Karpas-422 (cell line): Measurements from ENCODE around the gene EHD2. TPM values are rescaled to one million over a fixed set of nuclear protein-coding genes. Genes with fewer than 3 reads are reported as not detected.
"Not testable (repeated sequence)": the region's sequence is repeated elsewhere in the genome, so short reads cannot be mapped to it uniquely, and the experiment has no call there.

Experiments
- DNase-seq: peaks from one replicate; pipeline ENCODE4 v3.0.0-alpha.2; 2015
- H2AFZ ChIP-seq: fragments of 200-600 bp; sonication (generic); 2 replicates; pipeline ENCODE4 v1.6.1; 2014; ENCODE audit warnings: antibody characterized with exemption, low read length, mixed read lengths
- H3K27ac ChIP-seq: fragments of 200-600 bp; sonication (generic); 2 replicates; pipeline ENCODE4 v1.5.1; 2014; ENCODE audit warnings: mild to moderate bottlenecking, low read length, moderate library complexity
- H3K27me3 ChIP-seq: fragments of 200-600 bp; sonication (generic); 2 replicates; pipeline ENCODE4 v1.6.1; 2014; ENCODE audit warnings: low read length, mixed read lengths
- H3K36me3 ChIP-seq: fragments of 200-600 bp; sonication (generic); 2 replicates; pipeline ENCODE4 v1.6.1; 2014; ENCODE audit warnings: low read length, mixed read lengths; ENCODE audit not compliant: insufficient read depth
- H3K4me1 ChIP-seq: fragments of 200-600 bp; sonication (generic); 2 replicates; pipeline ENCODE4 v1.6.1; 2014; ENCODE audit warnings: mild to moderate bottlenecking, low read length, mixed read lengths
- H3K4me2 ChIP-seq: fragments of 200-600 bp; sonication (generic); 2 replicates; pipeline ENCODE4 v1.6.1; 2014; ENCODE audit warnings: low read length, low read depth, mild to moderate bottlenecking; ENCODE audit not compliant: poor library complexity, severe bottlenecking
- H3K4me3 ChIP-seq: fragments of 200-600 bp; sonication (generic); 2 replicates; pipeline ENCODE4 v1.5.1; 2014; ENCODE audit warnings: mild to moderate bottlenecking, antibody characterized with exemption, low read length, mixed read lengths
- H3K79me2 ChIP-seq: fragments of 200-600 bp; sonication (generic); 2 replicates; pipeline ENCODE4 v1.6.1; 2014; ENCODE audit warnings: mild to moderate bottlenecking, low read length, mixed read lengths
- H3K9ac ChIP-seq: fragments of 200-600 bp; sonication (generic); 2 replicates; pipeline ENCODE4 v1.6.0; 2014; ENCODE audit warnings: low read length
- H3K9me2 ChIP-seq: fragments of 200-600 bp; sonication (generic), shearing (Covaris generic); replicated peaks from 2 replicates; pipeline ENCODE4 v1.6.0; 2014; ENCODE audit warnings: mild to moderate bottlenecking, low read length, moderate library complexity; ENCODE audit not compliant: insufficient read depth
- H3K9me3 ChIP-seq: fragments of 300-700, 200-600 bp; sonication (generic); 2 replicates; pipeline ENCODE4 v1.6.1; 2014; ENCODE audit warnings: low read length, mixed read lengths
- H4K20me1 ChIP-seq: fragments of 200-600 bp; sonication (generic); 2 replicates; pipeline ENCODE4 v1.6.1; 2014; ENCODE audit warnings: mild to moderate bottlenecking, antibody characterized with exemption, low read length, low read depth; ENCODE audit not compliant: insufficient read depth
- total RNA-seq: library from RNA; depleted of rRNA; stranded (reverse); fragments of >200 nt; shearing (Covaris generic); gene quantifications from 2 replicates; pipeline ENCODE4 v1.2.3, GENCODE V29; 2014; ENCODE audit warnings: low replicate concordance

Gene EHD2
- total RNA-seq, 1 experiment from 2014 or later: not detected

- H3K9ac ChIP-seq: no peak overlapping the region
- H3K4me2 ChIP-seq: no peak overlapping the region
Observed at GRCh38 chr19:47716270-47716937, 3.2 kb downstream of the EHD2 start.

GRCh38 chr19:47718415-47719046, 5.3 kb downstream of the EHD2 start:
- not testable (repeated sequence) for H3K9me3 ChIP-seq, H3K36me3 ChIP-seq

More at GRCh38 chr19:47716270-47716937, 3.2 kb downstream of the EHD2 start:
- Histone ChIP-seq H3K9me3 (no peaks in the 10 kb centered on the region), H3K4me1 (no peaks in the 10 kb centered on the region), H3K4me3 (no peak overlapping the region), H3K79me2 (no peaks in the 10 kb centered on the region), H4K20me1 (no peaks in the 10 kb centered on the region), H3K27me3 (no peaks in the 10 kb centered on the region), H3K36me3 (no peaks in the 10 kb centered on the region), H2AFZ (no peak overlapping the region), H3K27ac (no peak overlapping the region), H3K9me2 (no peaks in the 10 kb centered on the region)
- DNase-seq: no peak

DNA sequence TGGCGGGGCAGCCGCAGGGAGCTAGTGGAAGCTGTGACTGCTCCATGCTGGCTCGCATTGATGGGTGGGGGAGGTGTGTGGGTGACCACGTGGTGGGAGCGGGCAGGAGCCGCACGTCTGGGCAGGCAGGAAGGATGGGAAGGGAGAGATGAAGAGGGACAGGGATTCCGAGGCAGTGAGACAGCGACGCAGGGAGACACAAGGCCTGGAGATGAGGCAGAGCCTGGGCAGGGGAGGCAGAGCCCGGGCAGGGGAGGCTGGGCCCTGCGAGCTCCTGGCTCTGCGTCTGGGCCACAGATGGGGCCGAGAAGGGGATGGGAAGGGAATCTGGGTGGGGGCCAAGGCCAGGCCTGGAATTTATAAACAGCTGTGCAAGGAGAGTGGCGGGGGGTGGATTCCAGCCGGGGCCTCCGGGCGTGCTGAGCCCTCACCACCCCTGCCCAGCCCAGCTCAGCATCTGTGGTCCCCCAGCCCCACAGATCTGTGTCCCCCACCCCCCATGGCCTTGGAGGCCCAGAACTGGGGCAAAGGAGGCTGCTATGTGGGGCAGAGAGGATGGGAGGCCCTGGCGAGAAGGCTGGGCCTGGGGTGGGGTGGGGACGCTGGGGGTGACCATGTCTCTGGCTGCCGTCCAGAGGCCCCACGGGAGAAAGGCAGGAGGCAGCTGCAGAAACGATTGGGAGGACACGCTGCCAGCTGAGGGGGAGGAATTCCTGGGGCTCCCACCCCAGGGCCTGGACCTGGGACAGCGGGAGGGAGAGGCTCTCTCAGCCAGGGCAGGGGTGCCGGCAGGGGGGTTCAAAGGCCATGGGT, 6.0 kb downstream of the EHD2 start:
- H3K4me3 ChIP-seq: no peak overlapping the region
- H3K27ac ChIP-seq: no peak overlapping the region
- H2AFZ ChIP-seq: no peak overlapping the region
- no peaks in the 10 kb centered on the region for H3K36me3 ChIP-seq
- no peaks in the 10 kb centered on the region for H3K9me3 ChIP-seq
- no peak for DNase-seq
- H3K4me2 ChIP-seq: no peak overlapping the region
- H3K79me2 ChIP-seq: no peaks in the 10 kb centered on the region
- no peaks in the 10 kb centered on the region for H3K27me3 ChIP-seq
- H3K9me2 ChIP-seq: no peaks in the 10 kb centered on the region
- no peaks in the 10 kb centered on the region for H4K20me1 ChIP-seq
- no peaks in the 10 kb centered on the region for H3K4me1 ChIP-seq
- no peak overlapping the region for H3K9ac ChIP-seq

More at GRCh38 chr19:47718415-47719046, 5.3 kb downstream of the EHD2 start:
- H3K9ac ChIP-seq, H3K27me3 ChIP-seq, H3K79me2 ChIP-seq, H3K4me1 ChIP-seq, H3K27ac ChIP-seq, DNase-seq, H3K9me2 ChIP-seq, H3K4me2 ChIP-seq, H2AFZ ChIP-seq, H4K20me1 ChIP-seq, H3K4me3 ChIP-seq: not testable (repeated sequence)

GRCh38 chr19:47720669-47721422, 7.6 kb downstream of the EHD2 start:
- H3K36me3 ChIP-seq: no peaks in the 10 kb centered on the region
- no peak for DNase-seq
- H3K79me2 ChIP-seq: no peaks in the 10 kb centered on the region
- H3K27me3 ChIP-seq: no peaks in the 10 kb centered on the region
- H3K9me3 ChIP-seq: no peaks in the 10 kb centered on the region
- no peaks in the 10 kb centered on the region for H3K4me1 ChIP-seq
- H3K9me2 ChIP-seq: no peaks in the 10 kb centered on the region
- no peak overlapping the region for H3K4me3 ChIP-seq
- no peak overlapping the region for H2AFZ ChIP-seq
- no peak overlapping the region for H3K9ac ChIP-seq
- no peak overlapping the region for H3K27ac ChIP-seq
- H4K20me1 ChIP-seq: no peaks in the 10 kb centered on the region
- H3K4me2 ChIP-seq: no peak overlapping the region

DNA sequence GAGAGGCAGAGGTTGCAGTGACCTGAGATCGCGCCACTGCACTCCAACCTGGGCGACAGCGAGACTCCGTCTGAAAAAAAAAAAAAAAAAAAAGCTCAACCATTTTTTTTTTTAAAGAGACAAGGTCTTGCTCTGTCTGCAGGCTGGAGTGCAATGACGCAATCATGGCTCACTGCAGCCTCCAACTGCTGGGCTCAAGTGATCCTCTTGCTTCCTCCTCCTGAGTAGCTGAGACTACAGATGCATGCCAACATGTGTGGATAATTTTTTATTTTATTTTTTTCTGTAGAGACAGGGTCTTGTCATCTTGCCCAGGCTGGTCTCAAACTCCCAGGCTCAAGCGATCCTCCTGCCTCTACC, 10.3 kb downstream of the EHD2 start:
- Histone ChIP-seq H3K9me2 (no peaks in the 10 kb centered on the region), H3K4me2 (no peak overlapping the region), H3K27ac (no peak overlapping the region), H2AFZ (no peak overlapping the region), H3K4me1 (no peaks in the 10 kb centered on the region), H3K9ac (no peak overlapping the region), H4K20me1 (no peaks in the 10 kb centered on the region), H3K4me3 (no peak overlapping the region), H3K36me3 (no peaks in the 10 kb centered on the region), H3K9me3 (no peaks in the 10 kb centered on the region), H3K27me3 (no peaks in the 10 kb centered on the region), H3K79me2 (no peaks in the 10 kb centered on the region)
- peak; percentile 63 for DNase-seq

- no peaks in the 10 kb centered on the region for H3K27me3 ChIP-seq
- H3K4me1 ChIP-seq: no peaks in the 10 kb centered on the region
- no peaks in the 10 kb centered on the region for H3K79me2 ChIP-seq
- no peak overlapping the region for H3K4me3 ChIP-seq
- no peaks in the 10 kb centered on the region for H4K20me1 ChIP-seq
- no peaks in the 10 kb centered on the region for H3K9me3 ChIP-seq
- H3K36me3 ChIP-seq: no peaks in the 10 kb centered on the region
- no peaks in the 10 kb centered on the region for H3K9me2 ChIP-seq
- no peak overlapping the region for H3K27ac ChIP-seq
- H3K9ac ChIP-seq: no peak overlapping the region
- no peak overlapping the region for H2AFZ ChIP-seq
- DNase-seq: no peak
- H3K4me2 ChIP-seq: no peak overlapping the region
Observed at GRCh38 chr19:47725759-47726401, 12.7 kb downstream of the EHD2 start.

DNA sequence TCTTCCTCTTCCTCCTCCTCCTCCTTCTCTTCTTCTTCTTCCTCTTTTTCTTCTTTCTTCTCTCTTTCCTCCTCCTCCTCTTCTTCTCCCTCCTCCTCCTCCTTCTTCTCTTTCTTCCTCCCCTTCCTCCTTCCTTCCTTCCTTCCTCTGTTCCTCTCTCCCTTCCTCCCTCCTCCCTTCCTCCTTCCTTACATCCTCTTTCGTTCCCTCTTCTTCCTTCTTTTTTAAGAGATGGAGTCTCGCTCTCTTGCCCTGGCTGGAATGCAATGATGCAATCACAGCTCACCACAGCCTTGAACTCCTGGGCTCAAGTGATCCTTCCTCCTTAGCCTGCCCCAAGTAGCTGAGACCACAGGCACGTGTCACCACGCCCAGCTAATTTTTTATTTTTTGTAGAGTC, 13.2 kb downstream of the EHD2 start:
- no peaks in the 10 kb centered on the region for H3K9me3 ChIP-seq
- no peak overlapping the region for H3K9ac ChIP-seq
- H3K9me2 ChIP-seq: no peaks in the 10 kb centered on the region
- no peak for DNase-seq
- no peaks in the 10 kb centered on the region for H4K20me1 ChIP-seq
- no peak overlapping the region for H3K27ac ChIP-seq
- no peaks in the 10 kb centered on the region for H3K36me3 ChIP-seq
- no peaks in the 10 kb centered on the region for H3K79me2 ChIP-seq
- H3K4me2 ChIP-seq: no peak overlapping the region
- no peaks in the 10 kb centered on the region for H3K4me1 ChIP-seq
- H3K27me3 ChIP-seq: no peaks in the 10 kb centered on the region
- H3K4me3 ChIP-seq: no peak overlapping the region
- H2AFZ ChIP-seq: no peak overlapping the region
